Measurements from ENCODE around the gene KANSL1. TPM values are rescaled to one million over a fixed set of nuclear protein-coding genes. Genes with fewer than 3 reads are reported as not detected.
A peak's percentile ranks its signal among the peaks of the same experiment; 100 is the strongest.

The KANSL1 gene
- total and polyA plus RNA-seq, 9 donors: 30.4 to 107 (median 77.7) TPM

GRCh38 chr17:46039592-46040186 is 153.5 kb downstream of the KANSL1 start:
- peak in 1 of 5 donors; percentile 30 for DNase-seq
- TF ChIP-seq POLR2A (IDR thresholded peaks at IDR 0.05) (no peak), EP300 (IDR thresholded peaks at IDR 0.05) (no peak), CTCF (IDR thresholded peaks at IDR 0.05) (no peak)
- 64% methylated on average over 5 of the region's 5 CpGs for WGBS, 3 donors
- intact Hi-C loops (cut with DNase I): loop anchor here in 2 of 4 donors (10.0 kb wide), 1 partner anchor 155 kb away; the partner anchor contains the start of gene KANSL1 (in 2 of the 2)
- Histone ChIP-seq H3K4me3 (no peak overlapping the region), H3K36me3 (no peaks in the 10 kb centered on the region), H3K9me3 (no peaks in the 10 kb centered on the region), H3K27ac (peak overlapping the region in 1 of 2 donors; percentile 5), H3K4me1 (ENCODE audit: insufficient read depth) (peaks cover 2% of the 10 kb centered on the region), H3K27me3 (no peaks in the 10 kb centered on the region)

- Histone ChIP-seq H3K36me3 (no peaks in the 10 kb centered on the region), H3K4me3 (no peak overlapping the region), H3K4me1 (ENCODE audit: insufficient read depth) (no peaks in the 10 kb centered on the region), H3K27ac (no peak overlapping the region), H3K27me3 (no peaks in the 10 kb centered on the region), H3K9me3 (no peaks in the 10 kb centered on the region)
- WGBS, 3 donors: 89 to 92% (median 89%) methylated on average over 12 of the region's 12 CpGs
- peak in 1 of 5 donors; percentile 15 for DNase-seq
- no peak for TF ChIP-seq EP300 (IDR thresholded peaks at IDR 0.05)
- TF ChIP-seq POLR2A (IDR thresholded peaks at IDR 0.05): no peak
- no peak for TF ChIP-seq CTCF (IDR thresholded peaks at IDR 0.05)
- intact Hi-C loops (cut with DNase I): no loop called here
Observed at GRCh38 chr17:46038937-46039336, 154.3 kb downstream of the KANSL1 start.

- intact Hi-C loops (cut with DNase I): no loop called here
Observed at GRCh38 chr17:46038414-46038813, 154.8 kb downstream of the KANSL1 start.

GRCh38 chr17:46037722-46038255 is 155.4 kb downstream of the KANSL1 start:
- no peak overlapping the region for H3K4me3 ChIP-seq
- WGBS, 3 donors: 77 to 82% (median 81%) methylated on average over 4 of the region's 4 CpGs
- no peaks in the 10 kb centered on the region for H3K27me3 ChIP-seq
- no peak for TF ChIP-seq CTCF (IDR thresholded peaks at IDR 0.05)
- TF ChIP-seq POLR2A (IDR thresholded peaks at IDR 0.05): no peak
- TF ChIP-seq EP300 (IDR thresholded peaks at IDR 0.05): no peak
- H3K9me3 ChIP-seq: no peaks in the 10 kb centered on the region
- intact Hi-C loops (cut with DNase I): no loop called here
- DNase-seq: no peak
- H3K4me1 ChIP-seq (ENCODE audit: insufficient read depth): no peaks in the 10 kb centered on the region
- peaks cover 3% of the 10 kb centered on the region for H3K36me3 ChIP-seq
- no peak overlapping the region for H3K27ac ChIP-seq

More at GRCh38 chr17:46038414-46038813, 154.8 kb downstream of the KANSL1 start:
- Histone ChIP-seq H3K27me3 (no peaks in the 10 kb centered on the region), H3K9me3 (no peaks in the 10 kb centered on the region), H3K4me1 (ENCODE audit: insufficient read depth) (no peaks in the 10 kb centered on the region), H3K36me3 (peaks cover 1% of the 10 kb centered on the region), H3K27ac (no peak overlapping the region), H3K4me3 (no peak overlapping the region)
- peak in 1 of 5 donors; percentile 19 for DNase-seq
- TF ChIP-seq POLR2A (IDR thresholded peaks at IDR 0.05): no peak
- no peak for TF ChIP-seq CTCF (IDR thresholded peaks at IDR 0.05)
- no peak for TF ChIP-seq EP300 (IDR thresholded peaks at IDR 0.05)
- WGBS, 3 donors: 87 to 95% (median 90%) methylated on average over 6 of the region's 6 CpGs
